ENCODE data around the gene CDH4. TPM values are rescaled to one million over a fixed set of nuclear protein-coding genes. Genes with fewer than 3 reads are reported as not detected.
"Not testable (repeated sequence)": the region's sequence is repeated elsewhere in the genome, so short reads cannot be mapped to it uniquely, and the experiment has no call there.

CDH4 gene
- total RNA-seq, 1 experiment from 2014 or later: 5.3 TPM

- no peak overlapping the region for H3K4me3 Mint-ChIP-seq
- H3K4me1 Mint-ChIP-seq: peaks cover 2% of the 10 kb centered on the region; the same call in 1 of the 2 replicates
- CTCF ChIA-PET: no interaction called here
- TF ChIP-seq, protein P1, sequence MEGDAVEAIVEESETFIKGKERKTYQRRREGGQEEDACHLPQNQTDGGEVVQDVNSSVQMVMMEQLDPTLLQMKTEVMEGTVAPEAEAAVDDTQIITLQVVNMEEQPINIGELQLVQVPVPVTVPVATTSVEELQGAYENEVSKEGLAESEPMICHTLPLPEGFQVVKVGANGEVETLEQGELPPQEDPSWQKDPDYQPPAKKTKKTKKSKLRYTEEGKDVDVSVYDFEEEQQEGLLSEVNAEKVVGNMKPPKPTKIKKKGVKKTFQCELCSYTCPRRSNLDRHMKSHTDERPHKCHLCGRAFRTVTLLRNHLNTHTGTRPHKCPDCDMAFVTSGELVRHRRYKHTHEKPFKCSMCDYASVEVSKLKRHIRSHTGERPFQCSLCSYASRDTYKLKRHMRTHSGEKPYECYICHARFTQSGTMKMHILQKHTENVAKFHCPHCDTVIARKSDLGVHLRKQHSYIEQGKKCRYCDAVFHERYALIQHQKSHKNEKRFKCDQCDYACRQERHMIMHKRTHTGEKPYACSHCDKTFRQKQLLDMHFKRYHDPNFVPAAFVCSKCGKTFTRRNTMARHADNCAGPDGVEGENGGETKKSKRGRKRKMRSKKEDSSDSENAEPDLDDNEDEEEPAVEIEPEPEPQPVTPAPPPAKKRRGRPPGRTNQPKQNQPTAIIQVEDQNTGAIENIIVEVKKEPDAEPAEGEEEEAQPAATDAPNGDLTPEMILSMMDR (IDR thresholded peaks at IDR 0.05): peak; percentile 59; the same call in 1 of the 2 replicates
- TF ChIP-seq GABPB1 (CRISPR knock-in tag; IDR thresholded peaks at IDR 0.05): no peak
- POLR2A ChIA-PET: no interaction called here
- H3K27ac Mint-ChIP-seq: peak overlapping the region; percentile 63
- ATAC-seq (peak; percentile 71), DNase-seq (ENCODE audit: low spot score) (peak; percentile 76)
- H3K9me3 Mint-ChIP-seq: no peaks in the 10 kb centered on the region
- H3K27me3 Mint-ChIP-seq (ENCODE audit: low read depth): no peaks in the 10 kb centered on the region
- peaks cover 14% of the 10 kb centered on the region for H3K36me3 Mint-ChIP-seq
Observed at GRCh38 chr20:61980647-61981583, 728.9 kb downstream of the CDH4 start.

GRCh38 chr20:61981691-61982090, 729.6 kb downstream of the CDH4 start:
- ATAC-seq; H3K4me3 Mint-ChIP-seq; H3K4me1 Mint-ChIP-seq; H3K27me3 Mint-ChIP-seq (ENCODE audit: low read depth); POLR2A ChIA-PET; DNase-seq (ENCODE audit: low spot score); CTCF ChIA-PET; H3K27ac Mint-ChIP-seq; H3K9me3 Mint-ChIP-seq: not testable (repeated sequence)
- H3K36me3 Mint-ChIP-seq: peaks cover 18% of the 10 kb centered on the region

GRCh38 chr20:61982191-61982950, 730.3 kb downstream of the CDH4 start:
- H3K27me3 Mint-ChIP-seq (ENCODE audit: low read depth): no peaks in the 10 kb centered on the region
- TF ChIP-seq ZSCAN18 (CRISPR knock-in tag; IDR thresholded peaks at IDR 0.05) (no peak), ZNF416 (CRISPR knock-in tag; IDR thresholded peaks at IDR 0.05) (no peak)
- ChIA-PET POLR2A (no interaction called here), CTCF (no interaction called here)
- H3K27ac Mint-ChIP-seq: peak overlapping the region; percentile 23; the same call in 1 of the 2 replicates
- peaks cover 25% of the 10 kb centered on the region for H3K36me3 Mint-ChIP-seq
- no peak overlapping the region for H3K4me3 Mint-ChIP-seq
- ATAC-seq (peak; percentile 39), DNase-seq (ENCODE audit: low spot score) (no peak)
- no peaks in the 10 kb centered on the region; the same call in 1 of the 2 replicates for H3K4me1 Mint-ChIP-seq
- H3K9me3 Mint-ChIP-seq: no peaks in the 10 kb centered on the region

- DNase-seq (ENCODE audit: low spot score) (no peak), ATAC-seq (no peak; the same call in 1 of the 2 replicates)
- no peaks in the 10 kb centered on the region for H3K27me3 Mint-ChIP-seq (ENCODE audit: low read depth)
- POLR2A ChIA-PET: no interaction called here
- no peak overlapping the region for H3K27ac Mint-ChIP-seq
- H3K4me3 Mint-ChIP-seq: no peak overlapping the region
- CTCF ChIA-PET: interaction anchor here (0.7 kb wide), 1 partner anchor 427 kb away, joined by 3 read pairs; no protein-coding TSS in a partner anchor
- no peak for TF ChIP-seq ZNF416 (CRISPR knock-in tag; IDR thresholded peaks at IDR 0.05)
- no peak for TF ChIP-seq NR2C2 (CRISPR knock-in tag; IDR thresholded peaks at IDR 0.05)
- TF ChIP-seq GRHL2 (CRISPR knock-in tag; IDR thresholded peaks at IDR 0.05; ENCODE audit: insufficient replicate concordance, severe bottlenecking): no peak
- H3K9me3 Mint-ChIP-seq: no peaks in the 10 kb centered on the region
- H3K36me3 Mint-ChIP-seq: peaks cover 31% of the 10 kb centered on the region
- H3K4me1 Mint-ChIP-seq: no peaks in the 10 kb centered on the region; the same call in 1 of the 2 replicates
Observed at GRCh38 chr20:61982951-61983315, 730.9 kb downstream of the CDH4 start.

DNA sequence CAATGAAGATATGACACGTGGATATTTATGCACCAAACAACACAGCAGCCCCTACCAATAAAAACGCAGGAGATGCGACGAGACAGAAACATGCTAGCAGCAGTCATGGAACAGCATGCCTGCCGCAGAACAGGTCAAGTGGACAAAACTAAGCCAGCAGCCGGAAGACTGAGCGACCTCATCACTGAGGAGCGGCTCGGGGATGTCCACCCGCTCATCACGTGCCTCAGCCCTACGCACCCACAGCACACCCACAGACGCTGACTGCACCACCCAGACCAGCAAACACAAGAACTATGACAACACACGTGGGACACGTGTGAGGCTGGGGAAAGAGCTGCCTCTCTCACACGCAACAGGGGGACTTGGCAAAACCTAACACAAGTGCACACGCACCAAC, 731.9 kb downstream of the CDH4 start:
- Mint-ChIP-seq H3K36me3 (peaks cover 37% of the 10 kb centered on the region), H3K4me1 (no peaks in the 10 kb centered on the region; the same call in 1 of the 2 replicates), H3K4me3 (no peak overlapping the region), H3K27me3 (ENCODE audit: low read depth) (no peaks in the 10 kb centered on the region), H3K27ac (peak overlapping the region; percentile 30; the same call in 1 of the 2 replicates), H3K9me3 (no peaks in the 10 kb centered on the region)
- CTCF ChIA-PET: no interaction called here
- DNase-seq (ENCODE audit: low spot score) (no peak), ATAC-seq (no peak)
- POLR2A ChIA-PET: no interaction called here
- no peak for TF ChIP-seq GRHL2 (CRISPR knock-in tag; IDR thresholded peaks at IDR 0.05; ENCODE audit: insufficient replicate concordance, severe bottlenecking)
- no peak for TF ChIP-seq HMGXB4 (CRISPR knock-in tag; IDR thresholded peaks at IDR 0.05)
- TF ChIP-seq PRDM15 (CRISPR knock-in tag; IDR thresholded peaks at IDR 0.05): no peak
- no peak for TF ChIP-seq USF1 (CRISPR knock-in tag; IDR thresholded peaks at IDR 0.05)
- TF ChIP-seq, protein P2, sequence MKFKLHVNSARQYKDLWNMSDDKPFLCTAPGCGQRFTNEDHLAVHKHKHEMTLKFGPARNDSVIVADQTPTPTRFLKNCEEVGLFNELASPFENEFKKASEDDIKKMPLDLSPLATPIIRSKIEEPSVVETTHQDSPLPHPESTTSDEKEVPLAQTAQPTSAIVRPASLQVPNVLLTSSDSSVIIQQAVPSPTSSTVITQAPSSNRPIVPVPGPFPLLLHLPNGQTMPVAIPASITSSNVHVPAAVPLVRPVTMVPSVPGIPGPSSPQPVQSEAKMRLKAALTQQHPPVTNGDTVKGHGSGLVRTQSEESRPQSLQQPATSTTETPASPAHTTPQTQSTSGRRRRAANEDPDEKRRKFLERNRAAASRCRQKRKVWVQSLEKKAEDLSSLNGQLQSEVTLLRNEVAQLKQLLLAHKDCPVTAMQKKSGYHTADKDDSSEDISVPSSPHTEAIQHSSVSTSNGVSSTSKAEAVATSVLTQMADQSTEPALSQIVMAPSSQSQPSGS (CRISPR knock-in tag; IDR thresholded peaks at IDR 0.05; ENCODE audit: borderline replicate concordance, low read depth): no peak
